Amniotic epithelial cell (primary cell): Measurements from ENCODE around the gene FLT3LG.
A peak's percentile ranks its signal among the peaks of the same experiment; 100 is the strongest.

ENCODE experiments used
- DNase-seq: peaks from one replicate; pipeline ENCODE4 v3.0.0-alpha.2; 2010; ENCODE audit warnings: low read depth

FLT3LG gene

DNA sequence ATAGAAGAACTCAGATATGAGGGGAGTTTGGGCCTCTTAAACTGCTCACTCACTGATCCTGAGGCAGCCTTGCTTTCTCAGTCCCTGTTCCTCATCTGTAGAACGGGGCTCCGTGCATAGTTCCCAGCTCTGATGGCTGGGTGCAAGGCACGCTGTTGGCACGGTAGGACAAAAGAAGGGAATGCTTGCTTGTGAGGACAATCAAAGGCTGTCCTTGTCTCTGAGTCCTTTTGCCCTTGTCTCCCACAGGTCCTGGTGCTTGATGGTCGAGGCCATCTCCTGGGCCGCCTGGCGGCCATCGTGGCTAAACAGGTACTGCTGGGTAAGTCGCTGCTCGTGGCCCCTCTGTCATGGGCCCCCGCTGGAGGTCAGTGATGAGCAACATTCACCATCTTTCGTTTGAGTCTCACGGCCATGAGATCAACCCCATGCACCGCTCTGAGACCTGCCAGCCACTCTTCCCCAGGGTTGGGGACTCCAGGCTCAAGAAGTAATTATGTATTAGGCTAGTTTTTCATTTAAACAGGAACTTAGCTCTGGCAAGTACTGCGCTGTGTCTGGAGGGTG, 15.7 kb downstream of the FLT3LG start:
- no peak for DNase-seq

GRCh38 chr19:49490287-49491029, 16.4 kb downstream of the FLT3LG start:
- no peak for DNase-seq

DNA sequence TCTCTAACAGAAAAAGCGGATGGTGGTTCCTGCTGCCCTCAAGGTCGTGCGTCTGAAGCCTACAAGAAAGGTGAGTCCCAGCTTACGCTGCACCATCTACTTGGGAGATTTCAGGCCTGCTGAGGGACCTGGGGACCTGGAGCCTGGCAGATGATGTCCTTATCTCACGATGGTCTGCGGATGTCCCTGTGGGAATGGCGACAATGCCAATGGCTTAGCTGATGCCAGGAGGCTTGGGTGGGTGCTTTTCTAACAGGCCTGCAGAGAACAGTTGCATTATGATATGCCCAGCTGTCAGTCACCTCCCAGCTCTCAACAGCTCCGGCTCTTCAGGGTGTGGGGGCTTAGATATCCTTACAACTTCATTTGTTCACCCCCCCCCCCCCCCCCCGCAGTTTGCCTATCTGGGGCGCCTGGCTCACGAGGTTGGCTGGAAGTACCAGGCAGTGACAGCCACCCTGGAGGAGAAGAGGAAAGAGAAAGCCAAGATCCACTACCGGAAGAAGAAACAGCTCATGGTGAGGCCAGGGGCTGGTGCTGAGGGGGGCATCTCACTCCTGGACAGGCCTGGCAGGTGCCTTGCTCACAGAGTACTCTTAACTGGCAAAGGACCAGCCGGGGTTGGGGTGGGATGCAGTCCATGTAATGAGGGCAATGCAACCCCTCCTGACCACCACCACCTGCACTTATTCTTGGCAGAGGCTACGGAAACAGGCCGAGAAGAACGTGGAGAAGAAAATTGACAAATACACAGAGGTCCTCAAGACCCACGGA, 17.2 kb downstream of the FLT3LG start:
- no peak for DNase-seq

DNA sequence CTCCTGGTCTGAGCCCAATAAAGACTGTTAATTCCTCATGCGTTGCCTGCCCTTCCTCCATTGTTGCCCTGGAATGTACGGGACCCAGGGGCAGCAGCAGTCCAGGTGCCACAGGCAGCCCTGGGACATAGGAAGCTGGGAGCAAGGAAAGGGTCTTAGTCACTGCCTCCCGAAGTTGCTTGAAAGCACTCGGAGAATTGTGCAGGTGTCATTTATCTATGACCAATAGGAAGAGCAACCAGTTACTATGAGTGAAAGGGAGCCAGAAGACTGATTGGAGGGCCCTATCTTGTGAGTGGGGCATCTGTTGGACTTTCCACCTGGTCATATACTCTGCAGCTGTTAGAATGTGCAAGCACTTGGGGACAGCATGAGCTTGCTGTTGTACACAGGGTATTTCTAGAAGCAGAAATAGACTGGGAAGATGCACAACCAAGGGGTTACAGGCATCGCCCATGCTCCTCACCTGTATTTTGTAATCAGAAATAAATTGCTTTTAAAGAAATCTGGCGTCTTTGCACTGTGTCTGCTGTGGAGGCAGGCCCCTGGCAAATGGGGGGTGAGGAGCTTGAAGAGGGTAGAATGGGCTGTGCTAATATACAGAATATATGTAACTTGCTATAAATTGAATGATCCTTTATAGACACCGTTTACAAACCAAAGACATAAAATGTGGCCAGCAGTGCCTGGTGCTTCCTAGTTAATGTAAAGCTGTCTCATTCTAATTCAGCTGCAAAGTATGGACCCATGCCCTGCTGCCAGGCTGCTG, 18.0 kb downstream of the FLT3LG start:
- DNase-seq = no peak

GRCh38 chr19:49492573-49493405, 18.8 kb downstream of the FLT3LG start:
- DNase-seq = no peak

- no peak for DNase-seq
Observed at GRCh38 chr19:49496574-49497008, 22.6 kb downstream of the FLT3LG start.

DNA sequence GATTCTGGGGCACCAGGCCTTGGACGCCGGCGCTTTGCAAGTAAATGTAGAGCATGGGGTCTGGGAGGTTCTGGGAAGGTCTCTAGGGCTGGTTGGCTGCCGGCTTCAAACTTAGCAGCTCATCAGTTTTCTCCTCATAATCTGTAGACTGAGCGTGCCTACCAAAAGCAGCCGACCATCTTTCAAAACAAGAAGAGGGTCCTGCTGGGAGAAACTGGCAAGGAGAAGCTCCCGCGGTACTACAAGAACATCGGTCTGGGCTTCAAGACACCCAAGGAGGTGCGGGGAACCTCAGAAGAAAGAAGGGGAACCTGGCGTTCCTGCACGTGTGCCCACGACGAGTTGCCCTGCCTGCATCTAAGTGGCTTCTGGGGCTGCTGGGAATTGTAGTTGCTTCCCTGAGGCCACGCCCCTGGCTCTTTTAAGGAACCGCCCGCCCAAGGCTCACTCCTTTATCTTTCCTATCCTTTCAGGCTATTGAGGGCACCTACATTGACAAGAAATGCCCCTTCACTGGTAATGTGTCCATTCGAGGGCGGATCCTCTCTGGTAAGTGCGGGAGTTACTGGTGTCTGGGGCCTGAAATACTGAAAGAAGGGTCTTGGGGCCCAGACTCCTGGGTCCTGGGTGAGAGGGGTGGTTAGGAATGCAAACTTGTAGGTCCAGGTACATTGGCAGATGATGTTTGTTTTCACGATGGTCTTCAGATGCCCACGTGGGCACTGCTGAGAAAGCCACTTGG, 23.2 kb downstream of the FLT3LG start:
- DNase-seq = peak; percentile 48

DNA sequence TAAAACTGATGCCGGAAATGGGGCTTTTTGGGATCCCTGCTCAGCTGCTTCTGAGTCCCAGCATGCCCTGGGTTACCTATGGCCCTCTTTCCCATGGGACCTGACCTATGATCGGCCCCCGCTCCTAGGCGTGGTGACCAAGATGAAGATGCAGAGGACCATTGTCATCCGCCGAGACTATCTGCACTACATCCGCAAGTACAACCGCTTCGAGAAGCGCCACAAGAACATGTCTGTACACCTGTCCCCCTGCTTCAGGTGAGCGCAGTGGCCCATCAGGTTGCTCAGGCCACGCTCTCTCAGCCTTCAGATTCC, 23.7 kb downstream of the FLT3LG start:
- DNase-seq = no peak

GRCh38 chr19:49498475-49498874, 24.5 kb downstream of the FLT3LG start:
- DNase-seq = no peak

DNA sequence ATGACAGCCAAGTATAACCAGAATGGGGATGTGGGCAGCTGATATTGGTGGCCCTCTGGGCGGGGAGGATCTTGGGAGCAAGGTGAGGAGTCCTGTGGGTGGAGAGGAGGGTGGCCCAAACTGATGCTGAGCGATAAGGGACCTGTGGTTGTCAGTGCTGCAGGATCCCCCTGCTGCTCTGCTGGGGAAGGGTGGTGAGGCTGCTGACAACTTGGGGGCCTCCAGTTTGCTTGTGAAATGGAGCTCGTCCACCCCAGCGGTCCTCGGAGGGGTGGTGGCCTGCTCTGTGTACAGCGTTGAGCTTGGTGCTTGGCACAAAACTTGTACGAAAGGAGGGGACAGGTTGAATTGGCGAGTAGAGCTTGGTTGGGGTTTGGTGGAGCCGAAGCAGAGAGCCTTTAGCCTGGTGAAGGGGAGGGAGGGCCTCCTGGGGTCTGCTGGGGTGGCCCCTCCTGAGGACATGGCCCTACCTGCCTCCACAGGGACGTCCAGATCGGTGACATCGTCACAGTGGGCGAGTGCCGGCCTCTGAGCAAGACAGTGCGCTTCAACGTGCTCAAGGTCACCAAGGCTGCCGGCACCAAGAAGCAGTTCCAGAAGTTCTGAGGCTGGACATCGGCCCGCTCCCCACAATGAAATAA, 25.1 kb downstream of the FLT3LG start:
- DNase-seq = no peak

DNA sequence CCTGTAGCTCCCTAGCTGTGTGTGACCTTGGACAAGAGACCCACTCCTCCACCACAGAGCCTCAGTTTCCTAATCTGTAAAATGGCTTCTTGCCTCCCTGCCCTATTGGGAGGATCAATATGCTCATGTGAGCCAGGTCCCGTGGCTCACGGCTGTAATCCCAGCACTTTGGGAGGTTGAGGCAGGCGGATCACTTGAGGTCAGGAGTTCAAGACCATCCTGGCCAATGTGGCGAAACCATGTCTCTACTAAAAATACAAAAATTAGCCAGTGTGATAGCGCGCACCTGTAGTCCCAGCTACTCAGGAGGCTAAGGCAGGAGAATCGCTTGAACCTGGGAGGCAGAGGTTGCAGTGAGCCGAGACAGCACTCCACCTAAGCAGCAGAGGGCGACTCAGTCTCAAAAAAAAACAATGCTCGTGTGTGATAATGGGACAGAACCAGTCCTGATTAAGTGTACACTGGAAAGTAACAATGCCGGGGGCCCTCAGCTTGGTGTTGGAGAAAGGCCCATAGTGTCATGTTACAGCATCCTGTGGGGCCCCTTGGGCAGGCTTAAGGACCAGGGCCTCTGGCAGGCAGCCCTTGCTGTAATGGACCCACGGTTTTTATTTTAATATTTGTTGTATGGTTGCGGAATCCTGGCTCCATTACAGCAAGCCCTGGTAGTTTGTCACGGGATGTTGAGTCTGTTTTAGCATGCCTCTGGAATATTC, 29.0 kb downstream of the FLT3LG start:
- DNase-seq = peak; percentile 79

- no peak for DNase-seq
Observed at GRCh38 chr19:49503582-49503962, 29.6 kb downstream of the FLT3LG start.

- peak; percentile 48 for DNase-seq
Observed at GRCh38 chr19:49506575-49507105, 32.6 kb downstream of the FLT3LG start.

DNA sequence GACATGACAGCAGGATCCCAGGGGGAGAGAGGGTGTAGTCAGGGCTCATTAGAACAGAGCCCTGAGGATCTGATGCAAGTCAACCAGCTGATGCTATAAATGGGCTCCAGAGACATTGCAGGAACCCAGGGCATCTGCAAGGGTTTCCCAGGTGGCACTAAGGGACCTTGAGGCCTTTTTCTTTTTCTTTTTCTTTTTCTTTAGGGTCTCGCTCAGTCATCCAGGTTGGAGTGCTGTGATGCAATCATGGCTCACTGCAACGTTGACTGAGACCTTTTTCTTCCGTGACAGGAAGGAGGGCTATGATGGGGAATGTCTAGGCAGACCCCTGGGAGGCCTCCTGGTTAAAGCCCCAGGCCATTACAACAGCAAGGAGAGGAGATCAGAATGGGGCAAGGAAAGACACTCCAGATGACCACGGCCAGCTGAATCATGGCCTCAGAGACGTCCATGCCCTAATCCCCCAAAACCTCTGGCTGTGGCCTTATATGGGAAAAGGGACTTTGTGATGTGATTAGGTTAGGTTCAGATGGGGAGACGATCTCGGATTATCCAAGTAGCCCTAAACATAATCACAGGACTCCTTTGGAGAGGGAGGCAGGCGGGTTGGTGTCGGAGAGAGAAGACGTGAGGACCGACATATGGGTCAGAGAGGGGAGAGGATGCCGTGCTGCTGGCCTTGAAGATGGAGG, 33.9 kb downstream of the FLT3LG start:
- DNase-seq = no peak

- DNase-seq = no peak
Observed at GRCh38 chr19:49512970-49513745, 39.1 kb downstream of the FLT3LG start.

GRCh38 chr19:49513746-49514118, 39.7 kb downstream of the FLT3LG start:
- DNase-seq = no peak

GRCh38 chr19:49514151-49514550, 40.1 kb downstream of the FLT3LG start:
- no peak for DNase-seq

DNA sequence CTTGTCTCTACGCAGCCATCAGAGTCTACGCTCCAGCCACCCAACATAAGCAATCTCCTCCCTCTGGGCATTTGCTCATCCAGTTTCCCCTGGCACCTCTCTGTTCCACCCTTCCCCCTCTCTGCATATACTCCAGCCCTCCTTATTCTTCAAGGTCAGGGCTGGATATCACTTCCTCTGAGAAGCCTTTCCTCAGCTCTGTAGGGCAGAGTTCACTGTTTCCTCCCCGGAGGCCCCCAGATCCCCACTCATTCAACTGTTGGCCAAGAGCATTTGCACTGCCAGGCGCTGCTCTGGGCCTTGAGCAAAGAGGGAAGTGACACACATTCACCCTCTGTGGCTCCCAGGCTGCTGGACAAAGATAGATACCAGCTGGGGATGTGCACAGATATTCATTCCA, 41.8 kb downstream of the FLT3LG start:
- peak; percentile 90 for DNase-seq
